Measurements from ENCODE around the gene THBS2.
"Not testable (repeated sequence)": the region's sequence is repeated elsewhere in the genome, so short reads cannot be mapped to it uniquely, and the experiment has no call there.

THBS2 gene

GRCh38 chr6:169253337-169254238 lies at the start of gene THBS2:
TSS of gene THBS2 (minus strand) at chr6:169253846. CDS start at chr6:169250784, 3,062 bp downstream.
- DNase-seq, result no peak

- DNase-seq, result no peak
Observed at GRCh38 chr6:169302716-169303115, 49.1 kb upstream of the THBS2 start.

- no peak for DNase-seq
Observed at GRCh38 chr6:169302255-169302654, 48.6 kb upstream of the THBS2 start.

GRCh38 chr6:169300916-169301315 lies 47.3 kb upstream of the THBS2 start:
- no peak for DNase-seq

GRCh38 chr6:169298626-169299025 lies 45.0 kb upstream of the THBS2 start:
- DNase-seq, result not testable (repeated sequence)

- DNase-seq, result no peak
Observed at GRCh38 chr6:169296622-169297021, 43.0 kb upstream of the THBS2 start.

- no peak for DNase-seq
Observed at GRCh38 chr6:169296170-169296569, 42.5 kb upstream of the THBS2 start.

GRCh38 chr6:169293196-169293595 lies 39.5 kb upstream of the THBS2 start:
- no peak for DNase-seq

- no peak for DNase-seq
Observed at GRCh38 chr6:169292338-169293124, 38.9 kb upstream of the THBS2 start.

- no peak for DNase-seq
Observed at GRCh38 chr6:169291646-169292337, 38.1 kb upstream of the THBS2 start.

GRCh38 chr6:169291148-169291547 lies 37.5 kb upstream of the THBS2 start:
- DNase-seq, result no peak

- DNase-seq, result no peak
Observed at GRCh38 chr6:169289619-169290339, 36.1 kb upstream of the THBS2 start.

- no peak for DNase-seq
Observed at GRCh38 chr6:169289257-169289618, 35.6 kb upstream of the THBS2 start.

- DNase-seq, result no peak
Observed at GRCh38 chr6:169288591-169288990, 34.9 kb upstream of the THBS2 start.

GRCh38 chr6:169287675-169288074 lies 34.0 kb upstream of the THBS2 start:
- no peak for DNase-seq

GRCh38 chr6:169286961-169287360 lies 33.3 kb upstream of the THBS2 start:
- no peak for DNase-seq

GRCh38 chr6:169285165-169285564 lies 31.5 kb upstream of the THBS2 start:
- no peak for DNase-seq

- DNase-seq, result no peak
Observed at GRCh38 chr6:169283924-169284323, 30.3 kb upstream of the THBS2 start.

GRCh38 chr6:169282043-169282442 lies 28.4 kb upstream of the THBS2 start:
- DNase-seq, result no peak

- DNase-seq, result no peak
Observed at GRCh38 chr6:169277619-169278018, 24.0 kb upstream of the THBS2 start.

GRCh38 chr6:169274781-169275180 lies 21.1 kb upstream of the THBS2 start:
- no peak for DNase-seq

GRCh38 chr6:169273511-169273910 lies 19.9 kb upstream of the THBS2 start:
- no peak for DNase-seq

GRCh38 chr6:169271877-169272216 lies 18.2 kb upstream of the THBS2 start:
- no peak for DNase-seq
